GM10248 (cell line): Measurements from ENCODE around the gene NMT2.
A peak's percentile ranks its signal among the peaks of the same experiment; 100 is the strongest.

Source experiments
- CTCF ChIA-PET: fragments of 300-600 bp; sonication (Branson Sonifier 250); formaldehyde crosslinking; extraction: SDS; loops from one replicate; lab custom pipeline; 2021; ENCODE audit warnings: antibody characterized with exemption; lab: Yijun Ruan, JAX
- POLR2A ChIA-PET: fragments of 350-650 bp; sonication (Branson Sonifier 250); formaldehyde crosslinking; extraction: SDS; loops from one replicate; lab custom pipeline; 2020; ENCODE audit warnings: antibody characterized with exemption; lab: Yijun Ruan, JAX
- DNase-seq: peaks from one replicate; pipeline ENCODE4 v3.0.0; 2012; ENCODE audit errors: extremely low spot score
- TF ChIP-seq, protein P1 (sequence below): IDR thresholded peaks from 2 replicates; pipeline ENCODE4 v1.5.1; 2012; ENCODE audit warnings: mild to moderate bottlenecking, low read depth; ENCODE audit errors: extremely low read depth, missing control alignments, control extremely low read depth

NMT2 gene

GRCh38 chr10:15168291-15168785 lies at the start of gene NMT2:
NMT2 (minus strand) TSS chr10:15168693; CDS start chr10:15168612, 81 bp downstream.
- TF ChIP-seq, protein P1, sequence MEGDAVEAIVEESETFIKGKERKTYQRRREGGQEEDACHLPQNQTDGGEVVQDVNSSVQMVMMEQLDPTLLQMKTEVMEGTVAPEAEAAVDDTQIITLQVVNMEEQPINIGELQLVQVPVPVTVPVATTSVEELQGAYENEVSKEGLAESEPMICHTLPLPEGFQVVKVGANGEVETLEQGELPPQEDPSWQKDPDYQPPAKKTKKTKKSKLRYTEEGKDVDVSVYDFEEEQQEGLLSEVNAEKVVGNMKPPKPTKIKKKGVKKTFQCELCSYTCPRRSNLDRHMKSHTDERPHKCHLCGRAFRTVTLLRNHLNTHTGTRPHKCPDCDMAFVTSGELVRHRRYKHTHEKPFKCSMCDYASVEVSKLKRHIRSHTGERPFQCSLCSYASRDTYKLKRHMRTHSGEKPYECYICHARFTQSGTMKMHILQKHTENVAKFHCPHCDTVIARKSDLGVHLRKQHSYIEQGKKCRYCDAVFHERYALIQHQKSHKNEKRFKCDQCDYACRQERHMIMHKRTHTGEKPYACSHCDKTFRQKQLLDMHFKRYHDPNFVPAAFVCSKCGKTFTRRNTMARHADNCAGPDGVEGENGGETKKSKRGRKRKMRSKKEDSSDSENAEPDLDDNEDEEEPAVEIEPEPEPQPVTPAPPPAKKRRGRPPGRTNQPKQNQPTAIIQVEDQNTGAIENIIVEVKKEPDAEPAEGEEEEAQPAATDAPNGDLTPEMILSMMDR, result peak; percentile 47
- CTCF ChIA-PET, result interaction anchor here (0.9 to 4.1 kb wide), 10 partner anchors 10 to 201 kb away, joined by 3 to 23 read pairs (median 8); no protein-coding TSS in a partner anchor
- POLR2A ChIA-PET, result no interaction called here
- DNase-seq, result no peak

- ChIA-PET POLR2A (no interaction called here), CTCF (no interaction called here)
- DNase-seq, result no peak
- TF ChIP-seq, protein P1, result no peak
Observed at GRCh38 chr10:15216700-15217099, 48.2 kb upstream of the NMT2 start.

- ChIA-PET CTCF (interaction anchor here (1.1 kb wide), 1 partner anchor 12 kb away, joined by 3 read pairs; no protein-coding TSS in a partner anchor), POLR2A (no interaction called here)
- TF ChIP-seq, protein P1, result no peak
- DNase-seq, result no peak
Observed at GRCh38 chr10:15214237-15214636, 45.7 kb upstream of the NMT2 start.

- ChIA-PET POLR2A (no interaction called here), CTCF (interaction anchor here (1.1 kb wide), 1 partner anchor 13 kb away, joined by 3 read pairs; no protein-coding TSS in a partner anchor)
- TF ChIP-seq, protein P1, result no peak
- no peak for DNase-seq
Observed at GRCh38 chr10:15213461-15213861, 45.0 kb upstream of the NMT2 start.

DNA sequence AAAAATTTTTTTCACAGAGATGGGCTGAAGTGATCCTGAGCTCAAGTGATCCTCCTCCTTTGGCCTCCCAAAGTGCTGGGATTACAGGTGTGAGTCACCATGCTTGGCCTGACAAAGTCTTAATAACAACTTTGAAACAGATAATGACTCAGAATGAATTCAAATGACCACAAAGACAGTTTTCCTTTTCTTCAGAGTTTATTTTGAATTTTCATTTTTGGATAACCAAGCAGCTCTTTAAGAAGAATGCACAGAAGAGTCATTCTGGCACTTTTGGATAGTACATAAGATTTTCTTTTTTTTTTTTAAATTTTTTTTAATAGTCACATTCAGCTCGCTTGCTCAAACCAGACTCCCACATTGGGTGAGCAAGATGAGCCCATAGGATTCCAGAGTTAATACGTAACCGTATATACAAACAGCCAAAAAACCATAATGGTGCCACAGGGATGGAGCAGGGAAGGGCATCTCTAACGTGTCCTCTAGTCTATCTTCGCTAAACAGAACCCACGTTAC lies 43.0 kb upstream of the NMT2 start:
- ChIA-PET POLR2A (no interaction called here), CTCF (interaction anchor here (1.1 to 1.8 kb wide), 6 partner anchors 10 to 27 kb away, joined by 5 to 7 read pairs (median 5); no protein-coding TSS in a partner anchor)
- TF ChIP-seq, protein P1, result no peak
- DNase-seq, result no peak

GRCh38 chr10:15210521-15210920 lies 42.0 kb upstream of the NMT2 start:
- DNase-seq, result no peak
- CTCF ChIA-PET, result interaction anchor here (0.6 to 1.8 kb wide), 10 partner anchors 9 to 160 kb away, joined by 3 to 7 read pairs (median 5); partner anchors contain the start of gene FAM171A1
- TF ChIP-seq, protein P1, result no peak
- POLR2A ChIA-PET, result no interaction called here
